ENCODE data around the gene MLEC.

The MLEC gene

DNA sequence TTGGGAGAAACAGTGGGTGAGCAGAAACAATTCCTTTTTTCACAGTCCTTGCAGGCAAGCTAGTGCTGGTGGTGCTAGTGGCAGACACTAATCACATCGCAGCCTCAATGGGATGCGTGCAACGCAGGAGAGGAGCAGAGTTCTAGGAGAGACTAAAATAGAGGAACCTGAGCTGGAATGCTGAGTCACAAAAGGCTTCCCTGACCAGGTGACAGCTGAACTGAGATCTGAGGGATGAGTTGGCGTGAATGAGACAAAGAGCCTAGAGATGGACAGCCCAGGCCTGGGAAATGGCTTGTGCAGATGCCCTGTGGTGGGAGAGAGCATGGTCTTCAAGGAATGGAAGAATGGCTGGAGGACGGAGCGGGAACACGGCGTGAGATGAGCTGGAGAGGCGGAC, 64.4 kb downstream of the MLEC start:
- no peak for DNase-seq
